Measurements from ENCODE around the gene PARVB. TPM values are rescaled to one million over a fixed set of nuclear protein-coding genes. Genes with fewer than 3 reads are reported as not detected.

PARVB gene
- total RNA-seq, 1 donor from 2014 or later = 22.1 TPM

- Mint-ChIP-seq H3K27ac (no peak overlapping the region), H3K4me3 (no peak overlapping the region), H3K4me1 (peaks cover 3% of the 10 kb centered on the region), H3K27me3 (ENCODE audit: low read depth) (peaks cover 4% of the 10 kb centered on the region), H3K36me3 (no peaks in the 10 kb centered on the region), H3K9me3 (no peaks in the 10 kb centered on the region)
- DNase-seq (ENCODE audit: low spot score in 2 of 2, unreplicated experiment in 2 of 2) = no peak
- no peak for TF ChIP-seq CTCF (IDR thresholded peaks at IDR 0.05; ENCODE audit: unreplicated experiment)
Measured at GRCh38 chr22:44074337-44074984, 50.4 kb downstream of the PARVB start.

- Mint-ChIP-seq H3K4me3 (no peak overlapping the region), H3K36me3 (no peaks in the 10 kb centered on the region)
- DNase-seq (ENCODE audit: low spot score in 2 of 2, unreplicated experiment in 2 of 2) = no peak
Measured at GRCh38 chr22:44075022-44075421, 50.9 kb downstream of the PARVB start.

GRCh38 chr22:44075670-44076069, 51.6 kb downstream of the PARVB start:
- H3K27me3 Mint-ChIP-seq (ENCODE audit: low read depth) = peaks cover 4% of the 10 kb centered on the region
- no peak overlapping the region for H3K4me3 Mint-ChIP-seq
- no peaks in the 10 kb centered on the region for H3K9me3 Mint-ChIP-seq
- no peak for TF ChIP-seq CTCF (IDR thresholded peaks at IDR 0.05; ENCODE audit: unreplicated experiment)
- no peak overlapping the region for H3K27ac Mint-ChIP-seq
- no peaks in the 10 kb centered on the region for H3K4me1 Mint-ChIP-seq
- no peak for DNase-seq (ENCODE audit: low spot score in 2 of 2, unreplicated experiment in 2 of 2)
- no peaks in the 10 kb centered on the region for H3K36me3 Mint-ChIP-seq

More at GRCh38 chr22:44075022-44075421, 50.9 kb downstream of the PARVB start:
- TF ChIP-seq CTCF (IDR thresholded peaks at IDR 0.05; ENCODE audit: unreplicated experiment) = no peak
- Mint-ChIP-seq H3K9me3 (no peaks in the 10 kb centered on the region), H3K4me1 (peaks cover 3% of the 10 kb centered on the region), H3K27ac (no peak overlapping the region), H3K27me3 (ENCODE audit: low read depth) (peaks cover 4% of the 10 kb centered on the region)

GRCh38 chr22:44076825-44077224, 52.7 kb downstream of the PARVB start:
- no peak for TF ChIP-seq CTCF (IDR thresholded peaks at IDR 0.05; ENCODE audit: unreplicated experiment)
- Mint-ChIP-seq H3K36me3 (no peaks in the 10 kb centered on the region), H3K4me1 (no peaks in the 10 kb centered on the region), H3K9me3 (no peaks in the 10 kb centered on the region), H3K27me3 (ENCODE audit: low read depth) (peaks cover 4% of the 10 kb centered on the region), H3K4me3 (no peak overlapping the region), H3K27ac (no peak overlapping the region)
- no peak for DNase-seq (ENCODE audit: low spot score in 2 of 2, unreplicated experiment in 2 of 2)

- Mint-ChIP-seq H3K9me3 (peaks cover 3% of the 10 kb centered on the region), H3K27me3 (ENCODE audit: low read depth) (peaks cover 4% of the 10 kb centered on the region), H3K4me1 (peaks cover 5% of the 10 kb centered on the region), H3K4me3 (no peak overlapping the region), H3K36me3 (peaks cover 7% of the 10 kb centered on the region), H3K27ac (no peak overlapping the region)
- TF ChIP-seq CTCF (IDR thresholded peaks at IDR 0.05; ENCODE audit: unreplicated experiment) = peak; percentile 72
- DNase-seq (ENCODE audit: low spot score in 2 of 2, unreplicated experiment in 2 of 2) = peak; percentile 53 to 75
Measured at GRCh38 chr22:44080936-44081861, 57.1 kb downstream of the PARVB start.
